Liver (tissue), 3 donors: Measurements from ENCODE around the gene NSD1.
"Not testable (repeated sequence)": the region's sequence is repeated elsewhere in the genome, so short reads cannot be mapped to it uniquely, and the experiment has no call there.

Source experiments
- CTCF ChIP-seq: fragments of 150-350 bp; IDR thresholded peaks from 2 replicates; pipeline ENCODE4 v1.5.1; 2017; ENCODE audit warnings: improper control_type of control experiment, low read depth, low read length; ENCODE audit not compliant: missing input control
- EGR1 ChIP-seq, 2 donors: IDR thresholded peaks; 2 replicates each; pipeline ENCODE4 v1.6.1; 2016 to 2018; ENCODE audit warnings: antibody characterized with exemption in 2 of 2, low read depth in 2 of 2
- MAX ChIP-seq: IDR thresholded peaks from 2 replicates; pipeline ENCODE4 v1.6.1; 2016; ENCODE audit warnings: antibody characterized with exemption
- RAD21 ChIP-seq, 2 donors: IDR thresholded peaks; 2 replicates each; pipeline ENCODE4 v1.6.1; 2016; ENCODE audit warnings: antibody characterized with exemption in 2 of 2, mild to moderate bottlenecking in 2 of 2
- SP1 ChIP-seq: IDR thresholded peaks from 2 replicates; pipeline ENCODE4 v1.6.1; 2018; ENCODE audit warnings: antibody characterized with exemption, mild to moderate bottlenecking
- donor health status: healthy.
- donor health status: healthy.

GRCh38 chr5:177177847-177178437 lies 44.4 kb downstream of the NSD1 start:
- not testable (repeated sequence) for TF ChIP-seq CTCF; RAD21 (IDR thresholded peaks at IDR 0.05); MAX; SP1; EGR1 (IDR thresholded peaks at IDR 0.05; ENCODE audit: low read depth in 2 of 2)
